Ramos (cell line): ENCODE data around the gene UBE3B.

Experiments
- in situ Hi-C: fragments of 300-500 bp; cut with MboI; formaldehyde crosslinking; loops from one replicate; pipeline ENCODE4 v1.14.3; 2022; ENCODE audit warnings: low sequenced_read_pairs; ENCODE audit not compliant: unreplicated experiment

Gene UBE3B

GRCh38 chr12:109545826-109546225, 68.4 kb downstream of the UBE3B start:
- in situ Hi-C loops: no loop called here

- in situ Hi-C loops: no loop called here
Measured at GRCh38 chr12:109547286-109547685, 69.9 kb downstream of the UBE3B start.

- in situ Hi-C loops: no loop called here
Measured at GRCh38 chr12:109548258-109548657, 70.8 kb downstream of the UBE3B start.

GRCh38 chr12:109549613-109550270, 72.3 kb downstream of the UBE3B start:
- in situ Hi-C loops: no loop called here

- in situ Hi-C loops: no loop called here
Measured at GRCh38 chr12:109550281-109550680, 72.8 kb downstream of the UBE3B start.

- in situ Hi-C loops: no loop called here
Measured at GRCh38 chr12:109551108-109551507, 73.7 kb downstream of the UBE3B start.

- in situ Hi-C loops: no loop called here
Measured at GRCh38 chr12:109552971-109553370, 75.5 kb downstream of the UBE3B start.

- in situ Hi-C loops: no loop called here
Measured at GRCh38 chr12:109553483-109553882, 76.0 kb downstream of the UBE3B start.

- in situ Hi-C loops: no loop called here
Measured at GRCh38 chr12:109553906-109554500, 76.6 kb downstream of the UBE3B start.

GRCh38 chr12:109554761-109555160, 77.3 kb downstream of the UBE3B start:
- in situ Hi-C loops: no loop called here

- in situ Hi-C loops: no loop called here
Measured at GRCh38 chr12:109555431-109556315, 78.2 kb downstream of the UBE3B start.

GRCh38 chr12:109557200-109557599, 79.8 kb downstream of the UBE3B start:
- in situ Hi-C loops: no loop called here

GRCh38 chr12:109557805-109558204, 80.4 kb downstream of the UBE3B start:
- in situ Hi-C loops: no loop called here

GRCh38 chr12:109558374-109559199, 81.2 kb downstream of the UBE3B start:
- in situ Hi-C loops: no loop called here

GRCh38 chr12:109559200-109559505, 81.7 kb downstream of the UBE3B start:
- in situ Hi-C loops: no loop called here

- in situ Hi-C loops: no loop called here
Measured at GRCh38 chr12:109559601-109560000, 82.2 kb downstream of the UBE3B start.

- in situ Hi-C loops: no loop called here
Measured at GRCh38 chr12:109560867-109561710, 83.7 kb downstream of the UBE3B start.

GRCh38 chr12:109561711-109562030, 84.2 kb downstream of the UBE3B start:
- in situ Hi-C loops: no loop called here

GRCh38 chr12:109562871-109563270, 85.4 kb downstream of the UBE3B start:
- in situ Hi-C loops: no loop called here
